ENCODE measurements around the gene DEPP1. TPM values are rescaled to one million over a fixed set of nuclear protein-coding genes. Genes with fewer than 3 reads are reported as not detected.

Gene DEPP1
- total RNA-seq, 2 donors from 2014 or later = 226 to 230 TPM

- WGBS, 2 donors = 88 to 94% methylated on average over 6 of the region's 6 CpGs
- ATAC-seq = no peak
- peaks cover 81% of the 10 kb centered on the region for H3K4me1 ChIP-seq
- intact Hi-C loops (cut with DNase I) = no loop called here
- H3K36me3 ChIP-seq (replicated peaks in 1 of 2; ENCODE audit: insufficient read depth in 1 of 2, low read depth in 2 of 2) = no peaks in the 10 kb centered on the region
- no peak for DNase-seq
- H3K27ac ChIP-seq = peak overlapping the region; percentile 83 to 92 (median 88)
- no peak overlapping the region for H3K4me3 ChIP-seq
- no peaks in the 10 kb centered on the region for H3K9me3 ChIP-seq
- H3K27me3 ChIP-seq = no peaks in the 10 kb centered on the region
- TF ChIP-seq CTCF (IDR thresholded peaks at IDR 0.05) (no peak), POLR2A (IDR thresholded peaks at IDR 0.05) (no peak)
Observed at GRCh38 chr10:44997105-44997748, 18.6 kb upstream of the DEPP1 start.

- Histone ChIP-seq H3K4me3 (no peak overlapping the region), H3K27me3 (no peaks in the 10 kb centered on the region), H3K4me1 (peaks cover 87% of the 10 kb centered on the region), H3K27ac (peak overlapping the region; percentile 83 to 92 (median 88)), H3K9me3 (no peaks in the 10 kb centered on the region), H3K36me3 (replicated peaks in 1 of 2; ENCODE audit: insufficient read depth in 1 of 2, low read depth in 2 of 2) (no peaks in the 10 kb centered on the region)
- WGBS, 2 donors = 0 to 2% methylated on average over 2 to 9 of the region's 9 CpGs
- DNase-seq (peak; percentile 59 to 85 (median 78)), ATAC-seq (peak; percentile 47)
- TF ChIP-seq POLR2A (IDR thresholded peaks at IDR 0.05) (peak in 2 of 3 donors; percentile 44 to 60), CTCF (IDR thresholded peaks at IDR 0.05) (no peak)
- intact Hi-C loops (cut with DNase I) = no loop called here
Observed at GRCh38 chr10:44995914-44996669, 17.5 kb upstream of the DEPP1 start.

GRCh38 chr10:44995581-44995913 lies 16.9 kb upstream of the DEPP1 start:
- 22 to 26% methylated on average over 4 of the region's 4 CpGs for WGBS, 2 donors
- no peaks in the 10 kb centered on the region for H3K36me3 ChIP-seq (replicated peaks in 1 of 2; ENCODE audit: insufficient read depth in 1 of 2, low read depth in 2 of 2)
- H3K27me3 ChIP-seq = no peaks in the 10 kb centered on the region
- peaks cover 90% of the 10 kb centered on the region for H3K4me1 ChIP-seq
- peak overlapping the region; percentile 83 to 92 (median 88) for H3K27ac ChIP-seq
- peak in 1 of 4 donors; percentile 34 for DNase-seq
- no peak overlapping the region for H3K4me3 ChIP-seq
- H3K9me3 ChIP-seq = no peaks in the 10 kb centered on the region
- ATAC-seq = no peak
- no peak for TF ChIP-seq CTCF (IDR thresholded peaks at IDR 0.05)
- TF ChIP-seq POLR2A (IDR thresholded peaks at IDR 0.05) = no peak
- intact Hi-C loops (cut with DNase I) = no loop called here

- H3K4me1 ChIP-seq = peaks cover 90% of the 10 kb centered on the region
- intact Hi-C loops (cut with DNase I) = no loop called here
- no peak overlapping the region for H3K4me3 ChIP-seq
- TF ChIP-seq POLR2A (IDR thresholded peaks at IDR 0.05) = no peak
- no peak for TF ChIP-seq CTCF (IDR thresholded peaks at IDR 0.05)
- peak; percentile 66 to 81 (median 77) for DNase-seq
- H3K27me3 ChIP-seq = no peaks in the 10 kb centered on the region
- no peak for ATAC-seq
- H3K27ac ChIP-seq = peak overlapping the region; percentile 83 to 92 (median 88)
- H3K36me3 ChIP-seq (replicated peaks in 1 of 2; ENCODE audit: insufficient read depth in 1 of 2, low read depth in 2 of 2) = no peaks in the 10 kb centered on the region
- 64 to 69% methylated on average over 7 to 9 of the region's 9 CpGs for WGBS, 2 donors
- H3K9me3 ChIP-seq = no peaks in the 10 kb centered on the region
Observed at GRCh38 chr10:44994752-44995530, 16.3 kb upstream of the DEPP1 start.
